Putamen (tissue), 1 donor: ENCODE data around the gene FGF12.
A peak's percentile ranks its signal among the peaks of the same experiment; 100 is the strongest.

Experiments used
- DNase-seq: peaks from one replicate; pipeline ENCODE4 v3.0.0-alpha.2; 2016; ENCODE audit warnings: low spot score

FGF12 gene

DNA sequence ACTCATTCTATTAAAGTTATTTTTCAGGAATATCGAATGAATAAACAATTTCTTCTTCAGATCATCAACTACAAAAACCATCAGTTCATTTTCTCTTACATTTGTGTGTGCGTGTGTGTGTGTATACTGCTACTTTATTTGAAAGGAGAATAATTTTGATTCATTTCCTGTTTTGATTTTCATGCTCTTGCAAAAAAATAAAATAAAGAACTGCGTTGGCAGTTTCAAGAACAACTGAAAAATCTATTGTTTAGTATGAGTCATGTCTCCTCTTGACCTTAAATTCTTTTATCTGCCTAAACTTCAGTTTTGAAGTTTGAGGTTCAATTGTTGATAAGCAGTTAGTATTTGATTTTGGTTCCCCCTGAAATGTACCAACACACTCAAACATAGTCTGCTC, 540.8 kb downstream of the FGF12 start:
- DNase-seq, result no peak

DNA sequence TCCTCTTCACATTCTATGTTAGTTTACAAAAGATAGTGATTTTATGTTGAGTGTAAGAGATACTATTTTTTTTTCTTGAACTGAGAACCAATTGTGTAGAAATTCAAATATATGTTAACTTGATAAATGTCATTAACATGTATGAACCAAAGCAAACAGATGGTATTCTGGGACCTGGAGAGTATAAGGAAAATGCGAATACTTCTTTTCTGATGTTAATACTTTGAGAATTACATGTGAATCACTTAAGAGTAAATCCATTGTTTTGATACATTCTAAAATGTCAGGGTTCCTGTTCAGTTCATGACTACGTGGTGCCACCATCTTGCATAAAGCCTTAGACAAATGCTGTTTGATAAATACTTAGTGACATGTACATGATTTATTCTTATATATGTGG, 541.3 kb downstream of the FGF12 start:
- DNase-seq, result no peak

DNA sequence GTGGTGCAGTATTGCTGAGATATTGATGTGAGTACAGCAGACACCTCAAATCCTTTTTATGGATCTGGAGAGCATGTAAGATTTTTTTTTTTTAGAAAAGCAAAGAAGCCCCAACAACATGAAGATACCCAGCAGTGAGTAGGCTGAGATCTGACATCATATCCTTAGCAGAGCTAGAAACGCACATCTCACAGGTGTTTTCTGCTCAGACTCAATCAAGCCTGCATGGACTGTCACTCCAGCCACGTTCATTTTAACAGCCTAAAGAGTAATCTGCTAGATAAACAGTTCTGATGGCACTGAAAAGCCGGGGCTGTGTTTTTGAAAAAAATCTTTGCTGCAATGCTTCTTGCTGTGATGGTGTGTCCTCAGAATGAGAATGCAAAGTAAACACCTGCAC, 544.2 kb downstream of the FGF12 start:
- DNase-seq, result no peak

DNA sequence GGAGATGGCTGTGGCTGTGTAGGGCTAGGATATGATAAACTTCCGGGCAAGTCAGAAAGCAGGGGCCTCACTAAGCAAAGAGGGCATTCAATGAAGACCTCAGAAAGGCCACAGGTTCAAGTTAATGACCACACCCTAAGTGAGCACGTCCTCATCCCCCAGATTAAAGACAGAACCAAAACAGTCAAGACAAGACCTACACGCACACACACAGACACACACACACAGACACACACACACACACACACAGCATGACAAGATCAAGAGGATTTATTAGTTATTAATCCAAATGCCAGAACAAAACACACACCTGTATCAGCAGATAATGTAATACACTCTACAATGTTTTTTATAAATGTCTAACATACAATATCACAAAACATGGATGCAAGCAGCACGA, 546.2 kb downstream of the FGF12 start:
- DNase-seq, result no peak

DNA sequence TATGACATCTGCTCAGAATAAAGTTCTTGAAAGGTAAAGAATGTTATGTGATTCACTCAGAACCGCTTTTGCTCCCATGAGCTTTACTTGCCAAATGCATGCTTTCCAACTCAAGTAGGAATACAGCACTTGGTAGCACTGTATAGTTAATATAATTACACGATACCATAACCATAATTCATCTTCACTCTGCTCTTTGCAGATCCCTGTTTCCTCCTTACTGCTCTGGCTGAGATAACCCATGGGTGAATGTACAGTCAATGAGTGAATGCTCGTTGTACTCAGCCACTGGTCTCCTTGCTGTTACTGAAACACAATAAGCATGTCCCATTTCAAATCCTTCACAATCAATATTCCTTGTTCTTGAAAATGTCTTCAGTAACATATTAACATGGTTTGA, 550.0 kb downstream of the FGF12 start:
- DNase-seq, result no peak

DNA sequence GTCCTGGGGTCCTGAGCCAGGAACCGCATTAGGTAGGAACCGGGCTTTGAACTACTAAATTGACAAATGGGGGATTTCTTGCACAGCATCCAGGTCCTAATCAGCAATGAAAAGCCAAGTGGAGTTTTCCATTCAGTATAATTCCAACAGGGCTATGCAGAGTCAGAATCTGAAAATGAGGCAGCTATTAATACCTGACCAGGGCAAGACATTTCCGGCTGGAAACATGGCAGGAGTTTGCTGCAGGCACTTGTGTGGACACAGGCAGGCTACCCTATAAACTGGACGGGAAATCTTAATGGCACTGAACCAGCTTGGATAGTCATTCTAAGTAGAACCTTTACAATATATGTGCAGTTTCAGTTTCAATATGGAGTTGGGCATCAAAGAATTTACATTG, 553.1 kb downstream of the FGF12 start:
- no peak for DNase-seq

DNA sequence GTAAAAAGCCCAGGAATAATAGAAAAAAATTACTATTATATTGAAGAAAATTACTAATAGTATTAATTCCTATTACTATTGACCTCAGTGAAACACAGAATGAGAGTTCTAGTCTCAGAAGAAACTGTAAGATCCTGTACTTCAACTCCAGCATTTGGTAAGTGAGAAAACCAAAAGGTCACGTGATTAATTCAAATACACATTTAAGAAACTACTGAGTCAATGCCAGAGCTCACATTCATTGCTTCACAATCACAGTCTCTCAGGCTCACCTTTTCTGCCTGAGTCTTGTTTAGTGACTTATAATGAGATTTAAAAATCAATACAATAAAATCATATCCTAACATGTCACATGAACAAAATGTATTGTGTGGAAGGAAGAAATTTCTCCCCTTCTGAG, 556.1 kb downstream of the FGF12 start:
- DNase-seq, result no peak

DNA sequence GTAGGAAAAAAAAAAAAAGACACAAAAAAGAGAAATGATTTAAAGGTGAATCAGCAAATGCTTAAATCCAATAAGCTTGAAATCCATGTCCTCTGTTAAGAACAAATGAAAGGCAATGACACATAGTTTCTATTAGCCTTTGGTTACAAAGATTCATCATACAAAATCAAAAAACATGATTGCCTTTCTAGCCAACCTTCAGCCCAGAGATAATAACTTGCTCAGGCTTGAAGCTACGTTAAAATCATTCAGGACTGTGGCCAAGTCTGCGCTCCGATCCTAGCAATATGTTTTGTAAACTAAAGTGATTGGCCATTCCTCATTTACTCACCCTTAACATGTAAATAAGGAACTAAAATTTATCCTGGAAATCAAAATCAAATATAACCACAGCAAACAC, 556.7 kb downstream of the FGF12 start:
- no peak for DNase-seq

DNA sequence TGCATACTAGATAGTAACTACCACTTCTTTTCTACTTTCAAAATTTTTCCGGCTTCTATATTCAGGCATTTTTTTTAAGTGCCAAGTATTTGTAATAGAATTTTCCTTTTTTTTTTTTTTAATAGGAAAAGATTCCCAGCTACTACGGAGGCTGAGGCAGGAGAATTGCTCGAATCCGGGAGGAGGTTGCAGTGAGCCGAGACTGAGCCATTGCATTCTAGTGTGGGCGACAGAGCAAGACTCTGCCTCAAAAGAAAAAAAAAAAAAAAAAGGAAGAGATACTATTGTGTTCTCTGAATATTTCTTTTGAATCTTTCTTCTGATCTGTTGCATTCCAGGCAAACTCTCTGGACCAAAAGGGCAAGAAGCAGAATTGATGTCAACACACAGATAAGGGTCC, 557.3 kb downstream of the FGF12 start:
- DNase-seq, result no peak

DNA sequence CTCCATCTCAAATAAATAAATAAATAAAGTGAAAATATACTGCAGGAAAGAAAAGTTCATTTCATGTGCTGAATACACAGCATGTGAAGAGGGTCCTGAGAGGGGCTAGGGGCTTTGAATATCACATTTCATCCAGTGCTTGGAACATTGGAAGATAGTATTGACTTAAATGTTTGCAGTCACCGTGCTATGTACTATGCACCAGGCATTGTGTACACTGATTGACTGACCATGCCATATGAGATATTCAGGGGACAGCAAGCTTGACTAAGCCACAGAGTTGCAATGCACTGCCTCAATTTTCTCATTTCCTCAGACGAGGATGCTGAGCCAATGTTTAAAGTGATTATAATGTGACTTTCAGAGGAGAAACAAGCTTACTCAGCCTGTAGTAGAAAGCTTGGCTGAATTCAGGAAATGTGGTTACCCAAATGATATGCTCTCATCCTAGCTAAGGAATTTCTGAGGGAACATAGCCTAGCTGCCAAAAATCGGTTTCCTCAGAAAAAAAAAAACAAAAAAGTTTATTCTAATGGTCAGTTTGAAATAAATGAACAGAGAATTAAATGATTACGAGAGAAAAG, 557.9 kb downstream of the FGF12 start:
- no peak for DNase-seq

DNA sequence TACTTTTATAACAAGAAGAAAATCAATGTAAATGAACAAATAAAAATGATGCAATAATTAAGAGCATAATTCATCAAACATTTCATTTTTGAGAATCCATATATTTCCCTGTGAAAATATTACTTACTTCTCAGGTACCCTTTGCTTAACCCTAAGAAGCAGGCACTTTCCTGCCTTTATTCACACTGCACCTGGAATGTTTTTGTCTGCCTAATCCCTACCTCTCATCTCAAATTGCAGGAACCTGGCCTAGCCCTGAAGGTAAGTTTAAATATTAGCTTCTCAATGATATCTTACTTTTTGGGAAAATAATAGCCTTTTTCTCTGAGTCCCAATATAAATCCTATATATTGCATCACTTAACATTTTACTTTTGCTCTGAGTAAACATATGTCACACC, 559.1 kb downstream of the FGF12 start:
- no peak for DNase-seq

DNA sequence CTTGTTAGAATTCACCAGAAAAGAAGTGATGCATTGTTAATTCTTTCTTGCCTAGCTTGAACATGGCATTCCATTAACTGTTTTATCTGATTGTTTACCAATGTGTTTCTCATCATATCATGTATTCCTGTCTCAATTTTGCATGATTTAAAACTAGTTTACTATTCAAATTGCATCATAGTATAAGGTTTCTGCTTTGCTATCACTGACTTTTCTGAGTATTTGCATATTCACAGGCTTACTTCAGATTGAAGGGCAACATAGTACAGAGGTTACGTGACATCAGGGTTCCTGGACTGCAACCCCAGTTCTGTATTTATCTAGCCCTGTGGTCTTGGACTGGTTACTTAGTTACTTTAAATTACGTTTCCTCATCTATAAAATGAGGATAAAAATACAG, 561.8 kb downstream of the FGF12 start:
- no peak for DNase-seq

DNA sequence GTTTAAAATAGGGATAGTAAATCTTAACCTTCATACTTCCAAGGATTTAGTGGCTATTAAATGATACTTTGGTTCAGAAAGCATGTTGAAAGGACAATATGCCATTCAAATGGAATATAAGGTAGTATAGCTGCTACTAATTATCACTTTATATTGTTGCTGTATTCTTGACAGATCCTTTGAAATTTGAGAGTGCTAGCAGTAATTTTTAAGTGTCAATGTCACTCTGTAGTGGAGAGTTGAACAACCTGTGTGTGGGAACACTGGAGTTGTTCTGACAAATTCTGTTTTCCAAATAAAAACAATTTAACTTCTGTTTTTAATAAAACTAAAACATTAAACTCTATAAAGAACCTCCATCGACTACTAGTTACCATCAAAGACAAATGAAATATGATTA, 565.7 kb downstream of the FGF12 start:
- no peak for DNase-seq

DNA sequence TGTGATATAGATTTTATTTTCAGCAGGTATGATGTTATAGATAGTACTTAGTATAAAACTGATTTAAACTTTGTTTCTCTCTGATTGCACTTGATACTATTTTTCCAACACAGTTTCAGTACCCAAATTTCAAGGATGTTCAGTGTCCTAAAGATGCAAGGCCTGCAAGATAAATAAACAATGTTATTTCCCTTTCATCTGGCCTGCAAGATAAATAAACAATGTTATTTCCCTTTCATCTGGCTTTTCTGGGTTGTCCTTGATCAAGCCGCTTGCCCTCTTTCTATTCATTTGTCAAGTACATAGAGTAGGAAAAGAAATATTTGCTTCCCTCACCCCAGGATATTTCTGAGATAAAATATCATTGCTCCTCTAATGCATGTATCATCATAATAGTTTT, 571.0 kb downstream of the FGF12 start:
- DNase-seq, result no peak

DNA sequence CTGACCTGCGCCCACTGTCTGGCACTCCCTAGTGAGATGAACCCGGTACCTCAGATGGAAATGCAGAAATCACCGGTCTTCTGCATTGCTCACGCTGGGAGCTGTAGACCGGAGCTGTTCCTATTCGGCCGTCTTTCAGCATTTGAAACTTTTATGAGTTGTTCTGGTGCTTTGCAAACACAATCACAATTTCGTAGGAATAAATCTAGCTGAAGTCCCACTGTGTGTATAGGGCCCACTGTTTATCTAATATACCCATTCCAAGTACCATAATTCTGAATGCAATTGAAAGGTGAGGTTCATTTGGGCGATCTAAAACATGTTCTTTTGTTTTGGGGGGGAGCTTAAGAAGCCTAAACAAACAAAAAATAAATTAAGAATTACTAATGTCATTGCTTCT, 572.1 kb downstream of the FGF12 start:
- no peak for DNase-seq

DNA sequence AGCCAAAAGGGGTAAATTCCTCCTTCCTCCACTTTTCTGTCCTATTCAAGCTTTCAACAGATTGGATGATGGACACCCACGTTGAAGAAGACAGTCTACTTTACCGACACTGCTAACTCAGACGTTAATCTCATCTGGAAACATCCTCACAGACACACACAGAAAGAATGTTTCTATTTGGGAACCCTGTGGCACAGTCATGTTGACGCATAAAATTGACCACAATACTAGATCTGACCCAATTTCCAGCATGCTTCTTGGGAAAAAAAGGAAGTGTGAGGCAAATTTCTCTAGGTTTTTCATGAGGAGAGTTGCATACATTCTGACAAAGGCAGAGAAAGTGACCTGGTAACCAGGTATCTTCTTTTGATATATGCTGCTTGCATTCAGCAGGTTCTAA, 594.1 kb downstream of the FGF12 start:
- DNase-seq, result no peak

DNA sequence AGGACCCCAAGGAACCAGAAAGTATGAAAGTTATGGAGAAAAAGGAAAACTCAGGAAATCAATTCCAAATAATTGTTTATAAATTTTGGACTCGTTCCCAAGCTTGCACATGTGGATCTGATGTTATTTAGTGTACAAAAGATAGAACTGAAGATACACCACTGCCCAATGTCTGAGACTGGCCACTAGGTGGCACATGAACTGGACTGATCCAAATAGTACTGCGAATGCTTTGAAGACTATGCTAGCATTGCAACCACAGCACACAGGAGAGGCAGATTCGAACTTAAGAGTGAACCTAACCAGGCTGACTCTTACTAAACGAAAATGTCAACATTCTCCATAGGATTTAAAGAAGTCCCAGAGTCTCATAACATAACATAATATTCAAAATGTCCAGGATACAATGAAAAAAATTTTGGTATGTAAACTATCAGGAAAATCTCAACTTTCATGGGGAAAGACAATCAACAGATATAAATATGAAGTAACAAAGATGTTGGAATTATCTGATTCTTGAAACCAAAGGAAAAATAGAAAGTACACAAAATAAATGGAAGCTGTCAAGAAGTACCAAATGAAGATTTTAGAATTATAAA, 596.7 kb downstream of the FGF12 start:
- peak; percentile 44 for DNase-seq

DNA sequence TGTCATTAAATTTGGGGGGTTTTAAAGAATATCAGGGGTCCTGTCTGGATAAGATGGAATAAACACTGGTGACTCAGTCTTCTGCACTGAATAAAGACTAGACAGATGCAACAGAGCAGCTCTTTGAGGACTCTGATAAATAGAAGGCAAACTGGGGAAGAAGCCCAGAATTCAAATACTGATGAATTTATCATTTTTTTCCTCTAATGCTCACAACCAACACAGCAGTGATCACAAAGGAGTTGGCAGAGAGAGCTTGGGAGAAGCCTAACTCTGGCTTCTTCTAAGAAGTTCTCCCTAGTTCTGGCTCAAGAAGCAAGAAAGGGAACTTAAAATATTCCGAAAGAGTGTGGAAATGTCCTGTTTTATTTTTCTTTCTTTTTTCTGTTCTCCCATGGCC, 597.8 kb downstream of the FGF12 start:
- peak; percentile 34 for DNase-seq

DNA sequence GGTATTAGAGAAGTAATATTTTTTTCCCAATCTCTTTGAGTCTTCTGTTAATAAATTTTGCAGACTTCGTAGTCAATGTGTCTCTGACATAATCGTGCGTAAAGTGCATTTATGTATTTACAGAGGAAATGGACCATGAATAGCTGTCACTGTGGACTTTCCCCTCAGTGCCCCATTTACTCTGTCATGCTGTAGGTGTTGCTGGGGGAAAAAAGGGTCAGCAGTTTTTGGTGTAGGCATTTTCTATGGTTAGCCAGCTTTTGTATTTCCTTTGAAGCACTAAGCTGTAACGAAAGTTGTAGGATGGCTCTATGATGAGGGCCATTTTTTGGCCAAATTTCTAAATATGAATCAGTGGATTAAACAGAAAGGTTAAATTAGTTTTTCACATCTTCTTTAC, 598.4 kb downstream of the FGF12 start:
- DNase-seq, result no peak

DNA sequence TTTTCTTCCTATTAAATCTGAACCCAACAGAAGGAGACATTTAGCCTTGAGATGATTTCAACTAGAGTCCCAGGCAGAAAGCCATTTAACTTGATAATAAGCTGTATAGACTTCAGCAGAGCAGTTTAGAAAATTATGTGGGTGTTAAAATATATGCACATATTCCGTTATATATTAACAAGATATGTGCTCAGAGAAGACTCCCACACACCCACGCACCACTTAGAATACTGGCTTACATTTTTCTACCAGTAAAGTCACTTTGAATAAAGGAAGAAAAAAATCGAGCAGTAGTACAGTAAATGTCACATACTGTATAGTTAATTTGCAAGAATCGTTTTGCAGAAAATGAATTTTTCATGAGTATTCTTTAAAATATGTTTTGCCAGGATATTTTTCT, 599.3 kb downstream of the FGF12 start:
- DNase-seq, result peak; percentile 64

DNA sequence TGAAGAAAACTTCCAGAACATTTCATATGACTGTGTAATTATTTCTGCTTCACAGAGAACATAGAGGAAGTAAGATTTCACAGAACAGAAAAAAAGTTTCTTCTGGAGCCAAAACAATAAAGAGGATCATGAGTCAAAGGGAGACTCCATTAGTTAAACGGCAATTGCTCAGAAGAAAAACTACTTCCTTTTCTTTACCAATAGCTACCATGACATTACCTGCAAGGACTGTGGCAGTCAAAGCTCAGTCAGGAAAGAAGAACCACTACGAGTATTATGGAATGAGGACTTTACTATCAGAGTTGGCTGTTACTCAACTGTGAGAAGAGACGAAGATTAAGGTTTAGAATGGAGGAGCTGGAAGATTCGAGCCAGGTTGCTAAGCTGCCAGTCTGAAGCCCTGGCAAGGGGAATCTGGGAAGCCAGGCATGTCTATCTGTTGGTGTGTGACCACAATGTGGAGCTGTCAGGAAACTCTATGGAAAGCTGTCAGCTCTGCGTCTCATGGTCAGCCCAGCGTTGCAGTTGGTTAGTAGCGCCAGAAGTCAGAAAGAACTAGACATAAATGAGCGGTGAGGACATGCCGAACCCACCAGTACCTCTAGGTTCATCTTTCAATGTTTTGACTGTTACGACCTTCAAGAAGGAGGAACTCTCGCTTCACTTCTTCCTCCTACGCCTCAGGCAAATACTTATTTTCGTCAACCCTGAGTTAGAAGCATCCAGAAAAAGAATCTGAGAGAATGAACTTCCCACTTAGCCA, 604.3 kb downstream of the FGF12 start:
- DNase-seq, result peak; percentile 26

DNA sequence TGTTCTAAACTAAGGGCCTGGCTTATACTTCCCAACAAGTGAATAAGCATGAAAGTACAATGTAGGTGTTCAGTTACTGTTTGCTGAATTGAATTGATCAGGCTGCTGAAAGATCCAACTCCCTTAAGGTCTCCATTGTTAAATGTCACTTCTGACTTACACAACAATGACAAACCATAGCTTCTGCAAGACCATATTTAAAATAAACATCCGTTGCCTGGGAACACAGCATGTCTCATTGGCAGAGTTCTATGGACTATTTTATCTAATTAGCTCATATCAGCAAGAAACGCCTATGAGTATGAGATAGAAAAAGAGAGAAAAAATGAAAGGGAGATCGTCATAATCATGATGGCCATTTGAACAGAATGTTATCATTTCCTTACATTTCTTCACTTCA, 605.4 kb downstream of the FGF12 start:
- DNase-seq, result no peak

DNA sequence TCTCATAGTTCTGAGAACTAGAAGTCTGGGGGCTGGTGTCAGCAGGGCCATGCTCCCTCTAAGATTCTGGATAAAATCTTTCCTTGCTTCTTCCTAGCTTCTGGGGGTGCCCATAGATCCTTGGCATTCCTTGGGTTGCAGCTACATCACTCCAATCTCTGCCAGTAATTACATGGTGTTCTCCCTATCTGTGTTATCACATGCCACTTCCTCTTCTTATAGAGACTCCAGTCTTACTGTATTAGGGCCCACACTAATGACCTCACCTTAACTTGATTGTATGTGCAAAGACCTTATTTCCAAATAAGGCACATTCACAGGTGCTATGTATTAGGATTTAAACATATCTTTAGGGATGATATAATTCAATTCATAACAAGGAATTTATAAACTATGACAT, 618.5 kb downstream of the FGF12 start:
- no peak for DNase-seq

DNA sequence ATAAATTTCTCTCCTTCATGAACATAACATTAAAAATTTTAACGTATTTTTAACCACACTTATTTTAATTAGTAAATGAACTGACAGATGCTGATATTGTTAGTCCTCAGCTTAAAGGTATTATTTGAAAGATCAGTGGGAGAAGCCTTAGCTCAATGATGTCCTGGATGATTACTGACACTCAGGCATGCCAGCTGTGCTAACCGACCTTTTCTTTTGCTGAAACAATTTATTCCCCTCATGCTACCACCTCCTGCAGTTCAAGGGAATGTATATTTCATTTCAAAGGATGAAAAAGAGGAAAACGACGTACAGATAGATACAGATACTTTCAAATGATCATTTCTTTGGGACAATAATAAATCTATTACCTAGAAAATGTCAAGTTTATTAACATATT, 620.8 kb downstream of the FGF12 start:
- no peak for DNase-seq
